NOMO-1 (cell line): Measurements from ENCODE around the gene FGF12.

Source experiments
- DNase-seq, 2 experiments: peaks; one replicate each; lab custom pipeline; 2025; ENCODE audit not compliant: unreplicated experiment in 2 of 2; lab: John Stamatoyannopoulos, UW

The FGF12 gene

DNA sequence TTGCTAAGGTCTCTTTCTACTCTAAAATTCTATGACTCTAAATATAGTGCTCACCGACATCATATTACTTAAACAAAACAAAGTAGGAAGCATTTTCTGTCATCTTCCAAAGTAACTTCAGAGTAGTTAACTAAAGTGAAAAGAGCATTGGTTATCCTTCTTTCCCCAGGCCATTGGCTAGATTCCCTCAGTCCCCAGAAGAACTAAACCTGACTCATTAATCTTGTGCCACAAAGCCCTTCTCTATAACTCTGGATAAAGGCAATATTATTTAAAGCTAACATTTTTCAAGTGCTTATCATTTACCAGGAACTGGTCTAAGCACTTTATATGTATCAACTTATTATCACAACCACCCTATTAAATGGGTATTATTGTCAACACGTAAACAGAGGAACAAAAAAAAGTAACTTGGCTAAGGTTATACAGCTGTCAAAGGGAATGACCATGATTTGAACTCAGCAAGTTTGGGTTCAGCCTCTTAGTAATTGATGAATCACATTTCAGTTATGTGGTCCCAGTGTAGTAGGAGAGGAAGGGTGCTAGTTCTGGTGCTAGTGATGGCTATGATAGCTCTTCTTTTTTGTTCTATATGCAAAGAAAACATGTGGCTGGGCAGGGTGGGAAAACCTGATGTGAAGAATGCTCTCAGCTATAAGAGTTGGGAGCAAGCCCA lies 304.9 kb downstream of the FGF12 start:
- DNase-seq = no peak

DNA sequence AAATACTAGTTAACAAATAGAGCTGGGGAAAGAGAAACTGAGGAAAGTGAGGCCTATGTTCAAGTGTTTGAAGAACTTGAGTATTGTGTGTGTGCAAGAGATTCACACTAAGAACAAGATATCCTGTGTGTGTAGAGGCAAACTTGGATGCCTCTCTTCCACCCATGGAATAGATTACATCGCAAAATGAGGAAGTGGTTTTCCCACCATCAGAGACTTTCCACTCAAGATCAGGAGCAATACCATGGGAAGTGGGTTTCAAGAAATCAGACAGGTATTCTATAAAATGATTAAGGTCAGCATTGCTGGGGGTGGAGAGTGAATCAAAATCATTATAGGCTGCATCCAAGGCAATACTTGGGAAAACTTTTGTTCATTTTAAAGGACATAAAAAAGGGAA lies 308.0 kb downstream of the FGF12 start:
- DNase-seq = no peak

DNA sequence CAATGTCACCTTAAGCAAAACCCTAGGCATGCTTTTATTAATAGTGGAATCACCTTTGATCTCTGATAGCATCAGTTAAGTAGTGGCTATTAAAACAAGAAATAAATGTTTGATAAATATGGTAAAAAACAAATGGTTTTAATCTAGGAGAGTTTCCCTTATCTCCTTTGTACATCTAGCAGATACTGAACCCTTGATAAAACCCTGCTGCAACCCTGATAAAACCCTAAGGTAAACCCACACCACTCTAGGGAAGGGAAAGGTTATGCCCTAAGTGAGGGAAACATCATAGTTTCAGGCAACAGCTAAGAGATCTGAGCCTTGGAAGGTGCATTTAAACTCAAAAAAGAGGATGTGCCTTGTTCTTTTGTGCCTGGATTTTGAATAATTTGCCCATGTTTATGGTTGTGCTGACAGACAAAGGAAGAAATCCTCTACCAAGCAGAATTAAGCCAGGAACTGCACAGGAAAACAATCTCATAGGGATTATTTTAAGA lies 309.7 kb downstream of the FGF12 start:
- no peak for DNase-seq

DNA sequence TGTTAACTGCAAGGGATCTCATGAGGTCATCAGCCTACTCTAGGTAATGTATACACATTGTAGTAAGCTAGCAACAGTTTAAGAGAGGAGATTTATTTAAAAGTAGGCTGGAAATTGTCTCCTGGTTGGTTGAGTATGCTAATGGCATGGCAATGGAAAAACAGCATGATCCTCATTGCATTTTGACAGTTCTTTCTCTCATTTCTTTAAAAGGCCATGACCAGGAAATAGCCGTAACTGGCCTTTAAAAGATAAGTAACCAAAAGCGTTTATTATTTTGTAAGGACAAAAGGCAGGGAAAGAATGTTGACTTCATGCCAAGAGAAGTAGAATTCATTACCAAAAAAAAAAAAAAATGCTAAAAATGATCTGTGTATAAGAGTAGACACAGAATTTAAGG lies 310.3 kb downstream of the FGF12 start:
- no peak for DNase-seq

DNA sequence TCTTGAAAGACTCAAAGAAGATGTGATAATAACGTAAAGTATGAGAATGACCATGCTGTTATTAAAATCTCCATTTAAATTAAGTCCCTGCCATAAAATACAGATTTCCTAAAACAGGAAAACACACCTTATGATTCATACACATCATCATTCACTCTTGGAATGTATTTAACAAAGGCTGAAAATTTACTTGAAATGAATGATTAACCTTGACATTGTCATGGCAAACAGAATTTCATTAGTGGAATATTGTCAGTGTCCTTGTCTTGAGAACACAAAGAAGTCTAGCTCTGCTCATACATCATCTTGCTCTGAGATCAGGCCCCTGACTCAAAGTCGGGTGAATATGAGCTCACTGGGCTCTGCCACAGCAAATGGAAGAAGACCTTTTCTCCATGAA lies 313.9 kb downstream of the FGF12 start:
- DNase-seq = no peak

DNA sequence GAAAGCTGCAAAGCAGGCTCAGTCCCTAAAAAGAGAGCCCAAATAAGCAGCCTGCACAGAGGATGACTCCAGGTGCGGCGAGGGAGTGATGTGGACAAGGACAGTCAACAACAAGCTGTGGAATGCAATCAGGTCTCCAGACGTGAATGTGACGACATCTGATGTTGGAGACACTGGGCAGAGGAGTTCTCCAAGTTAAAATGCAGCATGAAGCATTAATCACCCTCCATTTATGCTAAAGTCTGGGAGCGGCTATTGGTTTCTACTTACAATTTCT lies 316.7 kb downstream of the FGF12 start:
- no peak for DNase-seq

DNA sequence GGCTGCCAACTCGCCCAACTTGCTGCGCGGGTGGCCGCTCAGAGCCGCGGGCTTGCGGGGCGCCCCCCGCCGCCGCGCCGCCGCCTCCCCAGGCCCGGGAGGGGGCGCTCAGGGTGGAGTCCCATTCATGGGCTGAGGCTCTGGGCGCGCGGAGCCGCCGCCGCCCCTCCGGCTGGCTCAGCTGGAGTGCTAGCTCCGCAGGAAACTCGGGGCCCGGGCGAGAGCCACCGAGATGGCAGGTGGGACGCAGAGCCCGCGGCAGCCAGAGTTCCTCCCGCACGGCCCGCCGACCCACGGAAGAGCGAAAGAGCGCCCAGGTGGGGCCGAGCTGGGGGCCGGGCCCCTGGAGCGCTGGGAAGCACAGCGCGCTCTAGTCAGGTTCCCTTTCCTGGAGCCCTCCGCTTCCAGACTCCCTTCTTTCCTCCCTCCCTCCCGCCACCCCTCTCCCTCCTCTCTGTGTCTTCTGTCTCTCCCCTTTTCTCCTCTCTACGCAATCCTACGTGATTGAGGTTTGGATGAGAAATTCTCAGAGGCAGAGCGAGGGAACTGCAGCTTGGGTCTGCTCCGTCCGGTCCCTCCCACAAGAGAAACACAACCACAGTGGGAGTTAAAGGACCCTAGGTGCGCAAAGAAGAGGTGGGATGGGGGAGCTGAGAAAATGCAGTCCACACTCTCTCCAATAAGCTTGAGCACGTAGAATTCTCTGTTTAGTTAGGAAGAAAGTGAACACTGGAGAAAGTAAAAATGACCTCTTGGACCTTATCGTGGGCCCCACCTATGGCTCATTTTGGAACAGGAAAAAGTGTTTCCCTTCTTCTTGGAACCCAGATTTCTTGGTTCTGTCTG lies 317.3 kb downstream of the FGF12 start:
- no peak for DNase-seq

DNA sequence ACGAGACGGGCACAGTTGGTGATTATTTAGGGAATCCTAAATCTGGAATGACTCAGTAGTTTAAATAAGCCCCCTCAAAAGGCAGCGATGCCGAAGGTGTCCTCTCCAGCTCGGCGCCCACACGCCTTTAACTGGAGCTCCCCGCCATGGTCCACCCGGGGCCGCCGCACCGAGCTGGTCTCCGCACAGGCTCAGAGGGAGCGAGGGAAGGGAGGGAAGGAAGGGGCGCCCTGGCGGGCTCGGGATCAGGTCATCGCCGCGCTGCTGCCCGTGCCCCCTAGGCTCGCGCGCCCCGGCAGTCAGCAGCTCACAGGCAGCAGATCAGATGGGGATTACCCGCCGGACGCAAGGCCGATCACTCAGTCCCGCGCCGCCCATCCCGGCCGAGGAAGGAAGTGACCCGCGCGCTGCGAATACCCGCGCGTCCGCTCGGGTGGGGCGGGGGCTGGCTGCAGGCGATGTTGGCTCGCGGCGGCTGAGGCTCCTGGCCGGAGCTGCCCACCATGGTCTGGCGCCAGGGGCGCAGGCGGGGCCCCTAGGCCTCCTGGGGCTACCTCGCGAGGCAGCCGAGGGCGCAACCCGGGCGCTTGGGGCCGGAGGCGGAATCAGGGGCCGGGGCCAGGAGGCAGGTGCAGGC lies 318.0 kb downstream of the FGF12 start:
- DNase-seq = no peak

DNA sequence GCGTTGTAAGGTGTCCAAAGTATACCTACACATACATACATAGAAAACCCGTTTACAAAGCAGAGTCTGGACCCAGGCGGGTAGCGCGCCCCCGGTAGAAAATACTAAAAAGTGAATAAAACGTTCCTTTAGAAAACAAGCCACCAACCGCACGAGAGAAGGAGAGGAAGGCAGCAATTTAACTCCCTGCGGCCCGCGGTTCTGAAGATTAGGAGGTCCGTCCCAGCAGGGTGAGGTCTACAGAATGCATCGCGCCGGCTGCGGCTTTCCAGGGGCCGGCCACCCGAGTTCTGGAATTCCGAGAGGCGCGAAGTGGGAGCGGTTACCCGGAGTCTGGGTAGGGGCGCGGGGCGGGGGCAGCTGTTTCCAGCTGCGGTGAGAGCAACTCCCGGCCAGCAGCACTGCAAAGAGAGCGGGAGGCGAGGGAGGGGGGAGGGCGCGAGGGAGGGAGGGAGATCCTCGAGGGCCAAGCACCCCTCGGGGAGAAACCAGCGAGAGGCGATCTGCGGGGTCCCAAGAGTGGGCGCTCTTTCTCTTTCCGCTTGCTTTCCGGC lies 318.6 kb downstream of the FGF12 start:
- DNase-seq = no peak

DNA sequence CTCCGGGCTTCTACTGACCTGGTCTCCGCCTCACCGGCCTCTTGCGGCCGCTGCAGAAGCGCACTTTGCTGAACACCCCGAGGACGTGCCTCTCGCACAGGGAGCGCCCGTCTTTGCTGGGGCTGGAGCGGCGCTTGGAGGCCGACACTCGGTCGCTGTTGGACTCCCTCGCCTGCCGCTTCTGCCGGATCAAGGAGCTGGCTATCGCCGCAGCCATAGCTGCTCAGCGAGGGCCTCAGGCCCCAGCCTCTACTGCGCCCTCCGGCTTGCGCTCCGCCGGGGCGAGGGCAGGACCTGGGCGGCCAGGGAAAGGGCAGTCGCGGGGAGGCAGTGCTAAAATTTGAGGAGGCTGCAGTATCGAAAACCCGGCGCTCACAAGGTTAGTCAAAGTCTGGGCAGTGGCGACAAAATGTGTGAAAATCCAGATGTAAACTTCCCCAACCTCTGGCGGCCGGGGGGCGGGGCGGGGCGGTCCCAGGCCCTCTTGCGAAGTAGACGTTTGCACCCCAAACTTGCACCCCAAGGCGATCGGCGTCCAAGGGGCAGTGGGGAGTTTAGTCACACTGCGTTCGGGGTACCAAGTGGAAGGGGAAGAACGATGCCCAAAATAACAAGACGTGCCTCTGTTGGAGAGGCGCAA lies 319.2 kb downstream of the FGF12 start:
- no peak for DNase-seq

DNA sequence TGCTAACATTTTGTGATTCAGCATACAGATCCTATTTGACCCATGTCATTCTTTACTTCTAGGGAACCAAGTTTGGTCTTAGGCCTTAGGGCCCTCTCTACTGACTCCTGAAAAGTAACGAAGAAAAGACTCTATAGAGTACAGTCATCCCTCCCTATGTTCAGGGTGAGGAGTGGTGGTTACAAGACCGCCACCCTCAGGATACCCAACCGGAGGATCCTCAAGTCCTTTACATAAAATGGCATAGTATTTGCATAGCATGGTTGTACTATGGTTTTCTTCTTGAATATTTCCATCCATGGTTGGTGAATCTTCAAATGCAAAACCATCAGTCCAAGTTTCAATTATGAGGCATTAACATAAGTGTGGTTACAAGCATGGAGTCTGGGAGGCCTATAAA lies 327.6 kb downstream of the FGF12 start:
- DNase-seq = no peak

DNA sequence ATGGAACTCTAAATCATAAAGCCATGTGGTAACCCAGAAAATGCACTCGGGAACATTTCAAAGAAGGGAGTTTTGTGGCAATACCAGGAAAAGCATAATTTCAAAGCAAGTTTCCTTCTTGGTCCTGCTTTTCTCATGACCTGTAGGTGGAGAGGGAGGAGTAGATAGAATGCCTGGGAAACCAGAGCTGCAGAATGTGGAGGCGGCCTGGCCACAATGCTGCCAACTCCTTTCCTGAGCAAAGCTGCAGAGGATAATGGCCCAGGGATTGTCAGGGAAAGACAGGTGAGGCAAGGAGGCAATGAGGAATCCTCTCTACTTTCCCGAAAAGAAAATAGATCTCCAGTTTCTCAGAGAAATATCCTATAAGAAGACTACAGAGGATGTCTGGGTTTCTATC lies 330.3 kb downstream of the FGF12 start:
- DNase-seq = no peak

DNA sequence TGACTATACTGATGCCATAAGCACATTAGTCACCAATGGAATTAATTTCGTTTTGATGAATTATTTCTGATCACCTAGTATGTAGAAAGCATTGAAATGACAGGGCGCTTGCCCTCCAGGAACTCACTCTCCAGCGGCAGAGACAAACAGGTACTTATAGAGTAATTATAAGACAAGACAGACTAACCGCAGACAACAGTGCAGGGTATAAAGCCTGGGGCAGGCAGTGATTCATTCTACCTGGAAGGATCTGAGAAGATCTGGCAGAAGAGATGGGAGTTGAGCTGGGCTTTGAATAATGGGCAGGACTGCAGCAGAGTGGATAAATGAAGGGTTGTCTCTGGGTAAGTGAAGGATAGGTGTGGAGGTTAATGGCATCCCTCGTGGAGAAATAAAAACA lies 331.8 kb downstream of the FGF12 start:
- no peak for DNase-seq

DNA sequence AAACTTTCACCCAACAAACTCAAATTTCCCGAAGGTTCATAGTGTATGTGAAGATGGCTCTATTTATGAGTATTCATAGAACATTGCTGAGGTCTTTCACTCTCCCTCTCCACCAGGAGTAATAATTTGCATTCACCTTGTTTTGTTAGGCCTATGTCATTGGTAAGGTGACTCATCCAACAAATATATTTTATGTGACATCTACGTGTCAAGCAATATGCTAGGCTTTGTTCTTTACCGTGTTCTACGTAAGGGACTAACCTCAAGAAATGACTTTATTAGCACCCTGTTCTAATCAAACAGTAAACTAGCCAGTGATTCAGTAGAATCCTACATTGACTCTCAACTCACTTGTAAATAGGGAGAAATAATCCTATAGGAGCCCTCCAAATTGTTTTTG lies 334.4 kb downstream of the FGF12 start:
- DNase-seq = no peak

DNA sequence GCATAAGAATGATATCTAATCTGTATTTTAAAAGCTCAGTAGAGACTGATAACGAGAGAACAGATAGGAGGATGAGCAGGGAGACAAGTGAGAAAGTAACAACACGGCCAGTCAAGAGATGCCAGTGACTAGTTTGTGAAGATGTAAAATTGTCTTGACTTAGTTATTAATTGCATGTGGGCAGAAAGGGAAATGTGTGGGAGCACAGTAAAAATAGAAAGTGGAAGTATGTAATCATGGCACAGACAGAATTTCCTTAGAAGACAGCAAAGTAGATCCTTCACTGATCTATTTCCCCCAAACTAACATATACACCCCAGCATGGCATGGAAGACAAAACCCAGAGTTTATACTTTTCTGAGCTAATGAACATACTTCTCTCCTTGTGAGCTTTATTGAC lies 344.5 kb downstream of the FGF12 start:
- no peak for DNase-seq

DNA sequence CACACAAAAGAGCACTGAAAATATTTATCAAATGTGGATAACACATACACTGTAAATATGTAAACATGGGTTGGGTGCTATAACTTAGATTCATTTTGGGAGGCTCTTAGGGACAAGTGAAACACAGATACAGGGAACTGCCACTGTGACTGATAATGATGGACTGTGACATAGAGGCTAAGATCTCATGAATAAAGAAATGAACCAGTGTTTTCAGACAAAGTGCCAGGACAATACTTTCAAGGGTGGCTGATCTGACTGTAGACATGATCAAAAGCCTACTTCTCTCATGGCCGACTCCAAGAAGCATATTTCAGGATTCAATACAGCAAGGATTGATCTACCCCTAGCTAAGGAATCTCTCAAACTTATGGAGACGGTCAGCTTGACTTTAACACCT lies 353.8 kb downstream of the FGF12 start:
- no peak for DNase-seq

DNA sequence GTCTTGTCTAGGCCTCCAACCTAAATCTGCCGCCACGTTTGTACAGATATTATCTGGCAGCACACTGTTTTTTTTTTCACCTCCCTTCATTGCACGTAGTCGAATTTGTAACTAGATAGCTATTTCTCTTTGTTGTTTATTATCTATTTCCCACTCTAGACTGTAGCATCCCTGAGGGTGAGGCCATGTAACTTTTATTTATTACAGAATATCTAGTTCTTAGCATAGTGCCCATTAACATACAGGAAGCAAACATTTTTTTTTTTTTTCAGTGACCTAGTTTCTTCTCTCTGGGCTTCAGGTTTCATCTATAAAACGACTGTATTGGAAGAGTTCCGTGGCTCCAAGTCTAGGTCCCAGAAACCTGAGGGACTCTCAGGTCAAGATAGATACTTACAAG lies 354.3 kb downstream of the FGF12 start:
- no peak for DNase-seq

DNA sequence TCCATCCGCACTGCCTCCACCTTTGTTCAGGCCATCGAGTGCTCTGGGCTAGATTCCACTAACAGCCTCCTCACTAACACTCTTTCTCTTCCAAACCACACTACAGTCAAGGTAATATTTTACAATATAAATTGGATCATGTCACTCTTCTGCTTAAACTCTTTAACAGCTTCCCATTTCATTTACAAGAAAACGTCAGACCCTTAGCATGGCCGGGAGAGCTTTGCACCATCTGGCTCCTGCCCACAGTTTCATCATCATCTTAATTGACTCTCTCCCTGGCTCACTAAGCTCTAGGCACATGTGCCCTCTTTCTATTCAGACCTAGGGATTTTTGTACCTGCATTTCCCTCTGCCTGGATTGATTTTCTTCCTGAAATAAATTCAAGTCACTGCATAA lies 354.7 kb downstream of the FGF12 start:
- peak in 1 of 2 experiments; percentile 5 for DNase-seq

DNA sequence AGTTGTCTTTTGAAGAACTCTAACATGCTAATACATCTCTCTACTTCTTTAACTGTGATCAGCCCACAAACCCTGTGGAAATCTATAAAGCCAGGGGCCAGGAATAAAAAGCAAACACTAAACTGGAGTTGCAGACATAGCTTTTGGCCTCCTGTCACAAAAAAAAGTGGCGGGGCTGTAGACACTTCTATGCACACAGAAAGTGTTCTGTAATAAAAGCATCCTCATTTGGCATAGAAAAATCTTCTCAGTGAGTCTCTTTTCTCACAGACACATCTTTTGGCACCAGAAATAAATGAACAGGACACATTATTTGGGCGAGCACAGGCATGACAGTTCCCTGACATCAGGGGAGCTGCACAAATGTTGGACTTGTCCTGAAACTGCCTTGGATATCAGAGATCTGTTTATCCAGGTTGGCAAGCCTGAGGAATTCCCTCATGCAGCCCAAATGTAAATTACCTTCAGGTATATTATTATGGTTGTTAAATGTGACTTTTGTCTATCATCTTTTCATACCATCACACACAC lies 355.4 kb downstream of the FGF12 start:
- DNase-seq = no peak

DNA sequence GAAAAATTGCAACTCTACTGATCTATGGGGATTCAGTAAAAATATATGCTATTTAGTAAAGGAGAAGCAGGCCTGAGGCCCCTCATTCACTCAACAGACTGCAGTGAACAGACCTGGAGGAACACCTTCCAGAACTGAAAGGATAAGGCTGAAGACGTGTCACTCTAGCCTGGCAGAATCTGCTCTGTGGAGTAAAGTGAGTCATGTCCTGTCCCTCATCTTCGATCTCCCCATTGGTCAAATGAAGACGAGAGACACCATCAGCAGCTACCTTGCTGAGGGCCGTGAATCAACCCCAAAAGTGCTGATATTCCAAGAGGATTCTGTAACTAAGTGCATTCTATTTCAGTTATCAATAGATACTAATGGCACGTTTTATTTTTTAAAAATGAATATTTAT lies 359.7 kb downstream of the FGF12 start:
- DNase-seq = no peak

DNA sequence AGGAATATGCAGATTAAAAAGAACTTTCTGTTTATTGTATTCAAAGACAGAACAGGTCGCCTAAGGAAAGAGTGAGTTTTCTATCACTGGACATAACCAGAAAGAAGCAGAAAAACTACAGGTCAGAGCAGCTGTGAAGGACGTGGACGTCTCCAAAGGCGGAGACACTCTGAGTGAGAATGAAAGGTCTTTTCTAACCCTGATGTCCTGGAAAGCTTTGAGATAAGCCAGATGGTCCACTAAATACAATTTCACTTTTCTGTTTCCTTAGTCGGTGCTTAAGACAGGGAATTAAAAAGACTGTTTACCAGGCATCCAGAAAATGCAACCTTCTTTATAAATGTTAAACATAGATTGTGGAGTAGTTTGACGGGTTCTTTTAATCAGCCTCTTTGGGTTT lies 360.4 kb downstream of the FGF12 start:
- DNase-seq = no peak
